Measurements from ENCODE around the gene MFAP5.

- TF ChIP-seq, protein P1, sequence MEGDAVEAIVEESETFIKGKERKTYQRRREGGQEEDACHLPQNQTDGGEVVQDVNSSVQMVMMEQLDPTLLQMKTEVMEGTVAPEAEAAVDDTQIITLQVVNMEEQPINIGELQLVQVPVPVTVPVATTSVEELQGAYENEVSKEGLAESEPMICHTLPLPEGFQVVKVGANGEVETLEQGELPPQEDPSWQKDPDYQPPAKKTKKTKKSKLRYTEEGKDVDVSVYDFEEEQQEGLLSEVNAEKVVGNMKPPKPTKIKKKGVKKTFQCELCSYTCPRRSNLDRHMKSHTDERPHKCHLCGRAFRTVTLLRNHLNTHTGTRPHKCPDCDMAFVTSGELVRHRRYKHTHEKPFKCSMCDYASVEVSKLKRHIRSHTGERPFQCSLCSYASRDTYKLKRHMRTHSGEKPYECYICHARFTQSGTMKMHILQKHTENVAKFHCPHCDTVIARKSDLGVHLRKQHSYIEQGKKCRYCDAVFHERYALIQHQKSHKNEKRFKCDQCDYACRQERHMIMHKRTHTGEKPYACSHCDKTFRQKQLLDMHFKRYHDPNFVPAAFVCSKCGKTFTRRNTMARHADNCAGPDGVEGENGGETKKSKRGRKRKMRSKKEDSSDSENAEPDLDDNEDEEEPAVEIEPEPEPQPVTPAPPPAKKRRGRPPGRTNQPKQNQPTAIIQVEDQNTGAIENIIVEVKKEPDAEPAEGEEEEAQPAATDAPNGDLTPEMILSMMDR (conservative IDR thresholded peaks at IDR 0.05; ENCODE audit: low read depth, low read length) = no peak
- TF ChIP-seq BHLHE40 (IDR thresholded peaks at IDR 0.05; ENCODE audit: low read depth, low read length) (no peak), SMC3 (IDR thresholded peaks at IDR 0.05; ENCODE audit: low read depth, low read length) (no peak), RCOR1 (IDR thresholded peaks at IDR 0.05; ENCODE audit: insufficient replicate concordance, low read length) (no peak)
Measured at GRCh38 chr12:8637666-8638065, 25.0 kb downstream of the MFAP5 start.
